Activated T-cell treated with anti-CD3 and anti-CD28 coated beads, Interleukin-2, amount 50 U/mL, for 72 hours (primary cell): ENCODE measurements around the gene RBM33. TPM values are rescaled to one million over a fixed set of nuclear protein-coding genes. Genes with fewer than 3 reads are reported as not detected.
A peak's percentile ranks its signal among the peaks of the same experiment; 100 is the strongest.
"Not testable (repeated sequence)": the region's sequence is repeated elsewhere in the genome, so short reads cannot be mapped to it uniquely, and the experiment has no call there.

Source experiments
- ATAC-seq, 2 donors: fragments of 150-1000 bp; cut with Tn5 transposase; replicated peaks in 1 of 2; 2 replicates each; pipeline ENCODE4 v1.10.0; 2021; ENCODE audit warnings: moderate library complexity in 2 of 2, mild to moderate bottlenecking in 1 of 2
- DNase-seq, 2 donors: peaks; one replicate each; pipeline ENCODE4 v3.0.0; 2021 to 2022; ENCODE audit warnings: mixed read lengths in 1 of 2
- H3K27ac Mint-ChIP-seq: one replicate; pipeline ENCODE4 v1.8.0; 2022; ENCODE audit warnings: mild to moderate bottlenecking, moderate library complexity, mixed read lengths
- H3K27me3 Mint-ChIP-seq: one replicate; pipeline ENCODE4 v1.8.0; 2022; ENCODE audit warnings: low read depth, mixed read lengths
- H3K36me3 Mint-ChIP-seq, 2 donors: one replicate each; pipeline ENCODE4 v1.8.0; 2022; ENCODE audit warnings: mixed read lengths in 2 of 2, mild to moderate bottlenecking in 1 of 2; ENCODE audit not compliant: insufficient read depth in 2 of 2
- H3K4me1 Mint-ChIP-seq: one replicate; pipeline ENCODE4 v1.8.0; 2022; ENCODE audit warnings: low read depth, mixed read lengths
- H3K4me3 Mint-ChIP-seq, 2 donors: one replicate each; pipeline ENCODE4 v1.8.0; 2022; ENCODE audit warnings: mild to moderate bottlenecking in 2 of 2, mixed read lengths in 2 of 2, moderate library complexity in 2 of 2
- H3K9me3 Mint-ChIP-seq, 2 donors: one replicate each; pipeline ENCODE4 v1.8.0; 2022; ENCODE audit warnings: mixed read lengths in 2 of 2
- total RNA-seq, 2 donors: library from RNA; stranded (reverse); gene quantifications; one replicate each; pipeline ENCODE4 v1.2.3, GENCODE V29; 2022

RBM33 gene
- total RNA-seq, 2 donors from 2014 or later = 93.1 to 104 TPM

DNA sequence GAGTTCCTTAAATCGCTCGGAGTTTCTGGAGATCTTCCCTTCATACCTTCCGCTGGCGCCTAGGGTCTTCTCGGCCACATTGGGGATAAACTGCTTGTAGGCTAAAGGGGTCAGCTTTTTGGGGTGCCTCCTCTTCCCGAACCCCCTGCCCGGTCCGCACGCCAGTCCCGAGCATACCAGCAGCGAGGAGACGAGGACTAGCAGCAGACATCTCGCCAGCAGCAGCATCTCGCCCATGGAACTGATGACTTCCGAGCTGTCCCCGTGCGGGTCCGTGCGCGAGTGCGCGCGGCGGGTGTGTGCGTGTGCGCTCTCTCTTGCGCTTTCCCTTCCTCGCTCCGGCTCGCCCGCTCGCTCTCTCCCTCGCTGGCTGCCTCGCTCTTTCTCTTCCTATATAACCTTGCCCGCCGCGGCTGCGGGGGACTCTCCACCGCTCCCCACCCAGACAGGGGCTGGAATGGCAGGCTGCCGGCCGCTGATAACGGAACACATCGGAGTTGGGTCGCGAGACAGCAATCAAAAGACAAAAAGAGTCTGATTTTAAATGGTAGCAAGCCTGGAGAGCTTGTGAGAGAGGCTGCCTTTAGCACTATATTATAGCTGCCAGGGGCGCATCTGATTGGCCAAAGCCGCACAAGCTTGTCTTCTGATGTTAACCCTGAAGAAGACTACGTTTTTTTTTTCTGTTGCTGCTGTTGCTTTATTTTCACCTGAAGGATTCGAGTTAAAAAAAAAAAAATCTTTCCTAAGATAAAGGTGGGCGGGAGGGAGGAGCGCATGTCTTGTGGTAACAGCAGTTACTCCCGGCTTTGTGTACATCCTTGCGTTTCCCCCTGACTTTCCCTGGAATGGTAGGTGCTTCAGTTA, 167.7 kb downstream of the RBM33 start, which contains the start of gene SHH:
SHH (minus strand) TSS at position 569 of the 867 bp plus-strand sequence; CDS start at position 228, 341 bp downstream.
- H3K4me3 Mint-ChIP-seq = peak within 1 kb of the TSS; percentile 67 to 77
- no peak within 1 kb of the TSS for H3K27ac Mint-ChIP-seq
- no peak for DNase-seq
- peaks cover 22% of the 10 kb centered on the region for H3K4me1 Mint-ChIP-seq
- no peaks in the 10 kb centered on the region for H3K9me3 Mint-ChIP-seq
- no peaks in the 10 kb centered on the region for H3K36me3 Mint-ChIP-seq
- ATAC-seq = no peak
- peaks cover 66% of the 10 kb centered on the region for H3K27me3 Mint-ChIP-seq

DNA sequence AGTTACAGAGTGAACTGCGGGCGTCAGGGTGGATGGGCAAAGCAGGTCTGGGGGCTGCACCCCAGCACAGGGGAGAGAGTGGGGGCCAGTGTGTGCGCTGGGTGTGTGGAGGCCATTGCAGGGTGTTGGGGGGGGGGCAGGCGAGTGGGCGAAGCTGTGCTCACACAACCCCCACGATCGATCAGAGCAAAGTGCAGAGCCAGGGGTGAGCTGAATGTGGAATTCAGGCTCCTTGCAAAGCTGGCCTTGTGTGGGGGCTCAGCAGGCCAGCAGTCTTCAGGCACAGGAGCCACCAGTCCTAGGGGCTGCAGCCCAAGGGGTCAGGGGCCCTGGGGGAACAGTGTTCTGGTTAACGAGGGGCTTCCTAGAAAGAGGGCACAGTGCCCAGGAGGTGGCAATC, 168.7 kb downstream of the RBM33 start:
- H3K27me3 Mint-ChIP-seq = peaks cover 56% of the 10 kb centered on the region
- H3K27ac Mint-ChIP-seq = no peak overlapping the region
- H3K4me1 Mint-ChIP-seq = peaks cover 15% of the 10 kb centered on the region
- H3K36me3 Mint-ChIP-seq = no peaks in the 10 kb centered on the region
- ATAC-seq = no peak
- H3K9me3 Mint-ChIP-seq = no peaks in the 10 kb centered on the region
- DNase-seq = no peak
- no peak overlapping the region for H3K4me3 Mint-ChIP-seq

DNA sequence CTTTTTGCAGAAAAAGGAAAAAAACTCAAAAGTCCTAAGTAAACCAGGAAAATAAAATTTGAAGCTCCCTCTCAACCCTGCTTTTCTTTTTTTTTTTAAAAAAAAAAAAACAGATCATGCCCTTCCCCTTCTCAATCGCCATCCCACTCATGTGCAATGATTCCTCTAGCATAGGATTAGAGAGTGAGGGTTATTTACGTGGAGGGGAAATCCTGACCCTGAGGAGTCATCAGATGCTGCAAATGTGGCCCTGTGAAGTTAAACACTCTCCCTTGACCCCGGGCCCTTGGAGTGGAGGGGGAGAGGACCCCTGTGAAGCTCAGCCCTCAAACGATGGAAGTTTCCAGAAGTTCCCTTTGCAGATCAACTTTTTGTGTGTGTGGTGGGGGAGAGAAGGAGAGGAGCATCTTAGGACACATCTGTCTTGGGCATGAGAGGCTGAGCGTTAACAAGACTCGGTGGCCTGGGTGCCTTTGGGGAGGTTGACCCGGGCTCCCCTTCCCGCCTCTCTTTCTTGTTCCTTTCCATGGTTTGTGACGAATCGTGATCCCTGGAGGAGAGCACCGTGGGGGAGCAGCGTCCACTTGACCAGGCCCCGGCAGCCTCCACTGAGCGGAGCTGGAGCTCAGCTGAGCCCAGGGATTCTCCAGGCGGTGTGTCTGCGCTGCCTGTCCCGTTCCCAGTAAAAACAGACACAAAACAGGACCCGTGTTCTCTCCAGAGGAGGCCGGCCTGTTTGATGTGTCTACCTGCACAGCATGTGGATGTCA, 169.3 kb downstream of the RBM33 start:
- Mint-ChIP-seq H3K4me3 (no peak overlapping the region), H3K27ac (no peak overlapping the region), H3K36me3 (no peaks in the 10 kb centered on the region), H3K4me1 (peaks cover 15% of the 10 kb centered on the region), H3K9me3 (no peaks in the 10 kb centered on the region), H3K27me3 (peaks cover 55% of the 10 kb centered on the region)
- ATAC-seq (no peak), DNase-seq (no peak)

DNA sequence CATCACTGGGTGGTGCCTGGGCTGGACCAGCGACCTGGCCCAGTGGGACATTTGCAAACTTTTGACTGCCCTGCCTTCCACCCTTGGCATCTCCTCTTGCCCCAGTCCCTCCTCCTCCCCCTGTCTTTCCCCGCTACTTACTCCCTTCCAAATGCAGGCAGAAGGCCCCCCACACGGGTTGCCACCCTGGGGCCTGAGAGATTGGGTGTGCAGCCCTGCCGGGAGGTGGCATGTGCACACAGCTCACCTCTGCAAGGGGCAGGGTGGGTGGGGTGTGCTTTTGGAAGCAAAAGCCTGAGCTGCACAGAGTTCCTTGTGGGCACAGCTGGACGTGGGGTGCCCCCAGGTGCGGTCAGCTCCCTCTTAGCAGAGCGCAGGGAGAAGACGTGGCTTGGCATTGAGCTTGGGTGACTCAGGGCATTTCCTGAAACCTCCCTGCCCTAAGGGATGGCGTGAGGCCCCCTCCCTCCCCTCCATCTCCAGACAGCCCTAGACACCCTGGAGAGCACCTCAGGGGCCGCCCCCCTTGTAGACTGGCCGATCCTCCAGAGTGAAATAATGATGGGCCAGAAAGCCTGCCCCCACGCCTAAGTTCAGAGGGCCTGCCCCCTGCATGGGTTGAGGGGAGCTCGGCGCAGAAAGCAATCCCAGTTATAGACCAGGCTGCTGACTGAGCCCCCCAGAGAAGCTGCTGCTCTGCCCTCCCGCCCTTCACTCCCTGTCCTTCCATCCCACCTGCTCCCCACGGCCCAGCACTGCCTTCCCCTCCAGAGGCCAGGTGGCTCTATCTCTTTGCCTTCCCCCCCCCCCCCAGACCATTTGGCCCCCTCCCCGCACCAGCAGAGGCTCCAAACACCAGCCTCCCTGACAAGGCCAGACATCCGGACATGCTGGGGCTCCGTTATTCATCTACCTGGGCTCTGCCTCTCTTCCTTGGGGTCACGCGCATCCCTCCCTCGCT, 170.1 kb downstream of the RBM33 start:
- Mint-ChIP-seq H3K4me3 (no peak overlapping the region), H3K27me3 (peaks cover 46% of the 10 kb centered on the region), H3K36me3 (no peaks in the 10 kb centered on the region), H3K4me1 (peaks cover 15% of the 10 kb centered on the region), H3K9me3 (no peaks in the 10 kb centered on the region), H3K27ac (no peak overlapping the region)
- ATAC-seq (no peak), DNase-seq (no peak)

DNA sequence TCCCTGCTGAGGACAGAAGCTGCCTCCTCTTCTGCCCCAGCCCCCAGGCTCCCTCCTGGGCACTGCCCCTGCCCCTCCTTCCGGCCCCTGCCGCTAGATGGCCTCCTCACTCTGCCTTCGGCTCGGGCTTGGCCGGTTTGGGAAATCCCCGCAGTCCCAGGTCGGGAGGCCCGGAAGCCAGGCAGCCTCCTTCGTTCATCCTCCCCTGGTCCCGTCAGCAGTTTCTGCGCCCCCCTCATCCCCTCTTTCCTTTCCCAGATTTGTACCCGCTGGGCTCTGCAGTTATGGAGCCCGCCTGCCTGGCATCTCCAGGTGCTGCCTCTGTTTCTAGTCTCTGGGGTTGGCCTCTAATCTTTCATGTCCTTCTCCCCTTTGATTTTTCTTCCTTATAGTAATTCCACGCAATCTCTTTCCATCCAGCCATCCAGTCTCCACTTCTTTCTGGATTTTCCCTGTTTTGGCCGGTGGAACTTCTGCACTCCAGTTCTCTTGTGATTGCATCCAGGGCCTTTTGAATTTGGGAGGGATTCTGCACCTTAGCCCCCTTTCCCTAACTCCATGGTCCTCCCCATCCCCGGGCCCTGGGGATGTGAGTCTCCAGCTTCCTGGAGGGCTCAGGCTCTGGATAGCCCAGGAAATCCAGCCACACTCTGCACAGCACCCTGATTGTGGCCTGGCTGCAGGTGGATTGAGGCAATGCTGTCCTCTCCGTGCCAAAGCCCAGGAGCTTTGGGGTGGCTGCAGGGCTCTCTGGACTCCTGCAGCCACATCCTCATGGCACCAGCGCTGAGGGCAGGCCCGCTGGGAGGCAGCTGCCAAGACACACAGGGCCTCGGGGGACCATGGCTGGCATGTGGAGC, 171.1 kb downstream of the RBM33 start:
- ATAC-seq (peak; percentile 82 to 85), DNase-seq (peak; percentile 79 to 83)
- H3K27me3 Mint-ChIP-seq = peaks cover 44% of the 10 kb centered on the region
- H3K27ac Mint-ChIP-seq = no peak overlapping the region
- peaks cover 15% of the 10 kb centered on the region for H3K4me1 Mint-ChIP-seq
- H3K36me3 Mint-ChIP-seq = no peaks in the 10 kb centered on the region
- H3K9me3 Mint-ChIP-seq = no peaks in the 10 kb centered on the region
- H3K4me3 Mint-ChIP-seq = peak overlapping the region; percentile 1 to 59

DNA sequence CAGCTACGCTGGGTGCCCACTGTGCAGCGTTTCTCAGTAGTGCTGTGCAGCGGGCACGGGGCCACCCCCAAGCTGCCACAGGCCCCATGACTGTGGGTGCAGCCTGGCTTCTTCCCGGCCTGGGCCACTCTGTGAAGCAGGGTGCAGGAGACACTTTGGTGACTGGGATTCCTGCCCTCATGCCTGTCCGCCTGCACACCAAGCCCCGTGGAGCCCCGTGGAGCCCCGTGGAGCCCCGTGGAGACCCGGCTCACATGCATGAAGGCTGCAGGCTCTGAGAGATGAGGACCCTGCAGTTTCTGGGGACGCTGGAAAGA, 171.7 kb downstream of the RBM33 start:
- H3K36me3 Mint-ChIP-seq = no peaks in the 10 kb centered on the region
- H3K9me3 Mint-ChIP-seq = no peaks in the 10 kb centered on the region
- no peak overlapping the region for H3K27ac Mint-ChIP-seq
- ATAC-seq (no peak), DNase-seq (no peak)
- H3K27me3 Mint-ChIP-seq = peaks cover 38% of the 10 kb centered on the region
- peaks cover 15% of the 10 kb centered on the region for H3K4me1 Mint-ChIP-seq
- H3K4me3 Mint-ChIP-seq = no peak overlapping the region

DNA sequence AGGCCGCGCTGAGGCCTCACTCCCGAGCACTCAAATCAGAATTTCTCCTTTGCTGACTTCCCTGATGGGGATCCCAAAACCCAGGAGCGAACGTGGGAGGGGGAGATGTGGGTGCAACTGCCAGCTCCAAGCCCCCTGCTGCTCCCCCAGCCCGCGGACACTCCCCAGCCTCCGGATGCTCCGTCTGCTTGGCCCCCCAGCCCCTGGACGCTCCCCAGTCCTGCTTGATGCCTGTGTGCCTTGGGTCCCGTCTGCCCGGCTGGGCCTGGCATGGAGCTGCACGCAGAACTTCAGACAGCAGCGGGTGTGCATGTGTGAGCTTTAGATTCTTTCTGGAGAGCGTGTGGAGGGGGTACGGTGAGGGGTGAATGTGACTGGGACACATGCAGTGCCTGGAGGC, 172.5 kb downstream of the RBM33 start:
- ATAC-seq = no peak
- peaks cover 38% of the 10 kb centered on the region for H3K27me3 Mint-ChIP-seq
- H3K36me3 Mint-ChIP-seq = no peaks in the 10 kb centered on the region
- DNase-seq = no peak
- H3K4me3 Mint-ChIP-seq = no peak overlapping the region
- H3K4me1 Mint-ChIP-seq = peaks cover 10% of the 10 kb centered on the region
- H3K27ac Mint-ChIP-seq = no peak overlapping the region
- no peaks in the 10 kb centered on the region for H3K9me3 Mint-ChIP-seq

DNA sequence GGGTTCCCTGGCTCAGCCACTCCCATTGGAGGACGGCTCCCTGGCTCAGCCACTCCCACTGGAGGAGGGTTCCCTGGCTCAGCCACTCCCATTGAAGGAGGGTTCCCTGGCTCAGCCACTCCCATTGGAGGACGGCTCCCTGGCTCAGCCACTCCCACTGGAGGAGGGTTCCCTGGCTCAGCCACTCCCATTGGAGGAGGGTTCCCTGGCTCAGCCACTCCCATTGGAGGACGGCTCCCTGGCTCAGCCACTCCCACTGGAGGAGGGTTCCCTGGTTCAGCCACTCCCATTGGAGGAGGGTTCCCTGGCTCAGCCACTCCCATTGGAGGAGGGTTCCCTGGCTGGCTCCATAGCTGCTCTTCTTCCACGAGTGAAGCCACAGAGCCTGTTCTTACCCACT, 173.1 kb downstream of the RBM33 start:
- H3K4me3 Mint-ChIP-seq = not testable (repeated sequence)

DNA sequence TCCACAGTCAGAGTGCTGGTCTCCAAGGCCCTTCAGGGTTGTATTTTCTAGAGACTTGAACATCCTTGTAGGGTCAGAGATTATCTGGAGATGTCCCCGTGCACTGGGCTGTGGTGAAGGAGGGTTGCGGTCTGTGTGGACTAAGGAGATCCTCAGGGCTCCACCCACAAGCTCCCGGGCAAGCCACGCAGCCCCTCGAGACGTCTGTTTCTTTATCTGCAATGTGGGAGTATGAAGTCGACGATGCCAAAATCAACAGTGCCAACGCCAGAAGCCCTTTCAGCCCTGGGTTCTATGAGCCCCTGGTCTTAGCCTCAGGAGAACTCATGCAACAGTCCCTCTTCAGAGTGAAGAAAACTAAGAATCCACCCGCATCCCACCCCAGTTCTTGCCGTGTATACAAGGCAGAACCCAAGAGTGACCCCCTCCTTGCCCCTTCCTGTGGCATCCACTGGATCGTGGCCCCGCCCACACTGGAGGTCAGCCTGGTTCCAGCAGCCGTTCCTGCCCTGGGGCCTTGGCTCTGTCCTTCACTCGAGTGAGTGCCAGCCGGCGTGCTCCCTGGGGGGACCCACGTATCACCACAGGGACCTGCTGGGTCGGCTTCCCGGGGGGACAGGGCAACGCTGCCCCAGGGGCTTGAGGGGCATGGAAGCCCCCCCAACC, 173.8 kb downstream of the RBM33 start:
- no peak for DNase-seq
- Mint-ChIP-seq H3K4me1 (peaks cover 6% of the 10 kb centered on the region), H3K27ac (no peak overlapping the region), H3K27me3 (peaks cover 38% of the 10 kb centered on the region), H3K36me3 (no peaks in the 10 kb centered on the region), H3K4me3 (no peak overlapping the region), H3K9me3 (no peaks in the 10 kb centered on the region)
- ATAC-seq = no peak

More for the DNA sequence above, 173.1 kb downstream of the RBM33 start:
- not testable (repeated sequence) for H3K36me3 Mint-ChIP-seq, H3K9me3 Mint-ChIP-seq, ATAC-seq, H3K27ac Mint-ChIP-seq, DNase-seq, H3K4me1 Mint-ChIP-seq
- peaks cover 38% of the 10 kb centered on the region for H3K27me3 Mint-ChIP-seq

DNA sequence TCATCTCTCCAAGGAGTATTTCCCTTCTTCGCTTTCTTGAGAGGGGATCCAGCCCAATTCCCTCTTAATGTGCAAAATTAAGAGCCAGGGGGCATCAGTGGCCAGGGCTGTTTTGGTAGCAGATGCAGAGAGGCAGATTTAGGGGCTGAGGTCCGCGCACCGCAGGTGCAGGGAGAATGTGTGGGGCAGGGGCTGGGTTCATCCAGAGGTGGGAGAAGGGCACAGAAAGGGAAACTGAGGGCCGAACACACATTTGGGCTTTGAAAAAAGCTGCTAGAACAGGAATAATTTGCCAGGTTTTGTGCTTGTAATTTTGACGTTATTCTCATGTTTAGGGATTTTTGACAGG, 174.3 kb downstream of the RBM33 start:
- Mint-ChIP-seq H3K4me3 (no peak overlapping the region), H3K27ac (no peak overlapping the region), H3K36me3 (no peaks in the 10 kb centered on the region), H3K27me3 (peaks cover 38% of the 10 kb centered on the region), H3K4me1 (peaks cover 6% of the 10 kb centered on the region), H3K9me3 (no peaks in the 10 kb centered on the region)
- DNase-seq (no peak), ATAC-seq (no peak)

DNA sequence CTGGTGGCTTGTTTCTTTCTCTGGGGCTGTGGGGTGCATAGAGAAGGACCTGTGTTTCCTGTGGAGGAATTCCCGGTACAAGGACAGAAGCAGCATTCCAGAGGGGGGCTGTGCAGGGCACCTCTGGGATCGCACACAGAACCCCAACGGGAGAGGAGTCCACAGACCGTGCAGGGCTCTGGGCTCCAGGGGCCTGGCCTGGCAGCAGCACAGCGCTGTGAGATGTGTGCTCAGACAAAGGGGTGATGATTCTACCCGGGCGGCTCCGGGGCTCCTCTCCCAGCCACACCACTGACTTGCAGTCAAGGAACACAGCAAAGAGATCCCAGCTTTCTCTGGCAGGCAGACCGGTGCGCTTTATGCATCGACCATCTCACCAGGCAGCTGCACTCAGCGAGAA, 174.7 kb downstream of the RBM33 start:
- H3K36me3 Mint-ChIP-seq = no peaks in the 10 kb centered on the region
- peaks cover 34% of the 10 kb centered on the region for H3K27me3 Mint-ChIP-seq
- H3K27ac Mint-ChIP-seq = no peak overlapping the region
- DNase-seq (no peak), ATAC-seq (no peak)
- H3K9me3 Mint-ChIP-seq = no peaks in the 10 kb centered on the region
- H3K4me3 Mint-ChIP-seq = no peak overlapping the region
- peaks cover 6% of the 10 kb centered on the region for H3K4me1 Mint-ChIP-seq

DNA sequence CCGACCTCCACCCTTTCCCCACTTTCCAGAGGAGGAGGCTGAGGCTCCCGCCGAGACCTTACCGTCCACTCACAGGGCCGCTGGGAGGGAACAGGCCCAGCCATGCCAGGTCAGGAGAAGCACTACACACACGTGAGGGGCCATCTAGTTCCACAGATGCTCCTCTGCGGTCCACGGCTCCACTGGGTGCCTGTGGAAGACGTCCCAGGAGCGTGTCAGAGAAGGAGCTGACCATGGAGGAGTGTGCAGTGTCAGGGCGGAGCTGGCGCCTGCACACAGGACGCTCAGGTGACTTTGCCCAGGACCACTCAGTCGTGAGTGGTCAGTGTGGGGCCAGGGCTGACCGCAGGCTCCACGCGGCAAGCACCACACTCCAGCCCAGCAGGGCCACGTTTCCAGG, 175.8 kb downstream of the RBM33 start:
- Mint-ChIP-seq H3K4me1 (peaks cover 4% of the 10 kb centered on the region), H3K9me3 (no peaks in the 10 kb centered on the region), H3K36me3 (no peaks in the 10 kb centered on the region), H3K27me3 (peaks cover 34% of the 10 kb centered on the region), H3K27ac (no peak overlapping the region), H3K4me3 (no peak overlapping the region)
- no peak for DNase-seq
- no peak for ATAC-seq
